HepG2 (cell line): ENCODE measurements around the gene DDC. TPM values are rescaled to one million over a fixed set of nuclear protein-coding genes. Genes with fewer than 3 reads are reported as not detected.

ENCODE experiments used
- ATAC-seq: fragments of 200-7000 bp; cut with Tn5 transposase; 3 replicates; pipeline ENCODE4 v1.9.1; 2020; ENCODE audit warnings: mild to moderate bottlenecking, moderate library complexity
- BruUV-seq: library from RNA; stranded (reverse); fragments of 400-500 nt; replicated peaks from 2 replicates; lab custom pipeline; 2021; lab: Mats Ljungman, UMichigan
- CTCF ChIA-PET: fragments of 300-600 bp; formaldehyde crosslinking; extraction: SDS; loops from one replicate; lab custom pipeline; 2021; ENCODE audit warnings: low total read pairs, inconsistent platforms, low intra/inter-chr PET ratio; lab: Yijun Ruan, JAX
- POLR2A ChIA-PET: fragments of 350-600 bp; sonication (Branson Sonifier 250); formaldehyde crosslinking; loops from one replicate; lab custom pipeline; 2020; ENCODE audit warnings: antibody characterized with exemption, inconsistent platforms; lab: Yijun Ruan, JAX
- DNase-seq: peaks from one replicate; pipeline ENCODE4 v3.0.0-alpha.2; 2015; ENCODE audit warnings: low spot score
- FAIRE-seq: peaks from 3 replicates; lab custom pipeline; 2011; peaks lifted over from hg19 to GRCh38; lab: Jason Lieb, UNC
- H2AFZ ChIP-seq: one replicate; pipeline ENCODE4 v1.6.1; 2011; ENCODE audit warnings: low read length, inconsistent platforms
- H3K27ac ChIP-seq: fragments of 300-600 bp; 3 replicates; pipeline ENCODE4 v1.8.0; 2011; ENCODE audit warnings: mixed run types, mild to moderate bottlenecking, mixed read lengths, low read length, inconsistent platforms; ENCODE audit not compliant: insufficient read depth; ENCODE audit errors: extremely low read length
- H3K27me3 ChIP-seq, 2 experiments: fragments of 200-600 bp in 1 of 2; 2 replicates in 1 of 2; 3 replicates in 1 of 2; pipeline versions ENCODE4 v1.6.0 to v1.8.0; 2011; ENCODE audit warnings: low read length in 2 of 2, mild to moderate bottlenecking in 2 of 2, moderate library complexity in 2 of 2, inconsistent platforms in 1 of 2; ENCODE audit not compliant: insufficient read depth in 2 of 2, control insufficient read depth in 1 of 2
- H3K36me3 ChIP-seq, 2 experiments: fragments of 200-600 bp in 1 of 2; replicated peaks in 1 of 2; 2 replicates in 1 of 2; 3 replicates in 1 of 2; pipeline versions ENCODE4 v1.5.1 to v1.8.0; 2011; ENCODE audit warnings: low read length in 2 of 2, inconsistent platforms in 1 of 2; ENCODE audit not compliant: insufficient read depth in 2 of 2, control insufficient read depth in 1 of 2
- H3K4me1 ChIP-seq: 2 replicates; pipeline ENCODE4 v1.5.1; 2012; ENCODE audit warnings: low read length, inconsistent platforms; ENCODE audit not compliant: insufficient read depth
- H3K4me2 ChIP-seq: 2 replicates; pipeline ENCODE4 v1.6.0; 2011; ENCODE audit warnings: low read depth, low read length, inconsistent platforms
- H3K4me3 ChIP-seq, 3 experiments: fragments of 200-600 bp in 1 of 3; sonication (generic), shearing (Covaris generic) in 1 of 3; replicated peaks in 1 of 3; 2 replicates each; pipeline ENCODE4 v1.5.1; 2011 to 2016; ENCODE audit warnings: low read length in 3 of 3, inconsistent platforms in 2 of 3, low read depth in 2 of 3, mild to moderate bottlenecking in 2 of 3, control low read depth in 1 of 3, mixed read lengths in 1 of 3; ENCODE audit not compliant: insufficient read depth in 1 of 3
- H3K79me2 ChIP-seq: one replicate; pipeline ENCODE4 v1.6.1; 2011; ENCODE audit warnings: low read length, inconsistent platforms; ENCODE audit not compliant: insufficient read depth
- H3K9ac ChIP-seq: 2 replicates; pipeline ENCODE4 v1.6.0; 2011; ENCODE audit warnings: mild to moderate bottlenecking, low read depth, low read length, inconsistent platforms; ENCODE audit not compliant: insufficient read depth
- H3K9me3 ChIP-seq: 2 replicates; pipeline ENCODE4 v1.5.1; 2012; ENCODE audit warnings: mild to moderate bottlenecking, low read length
- H4K20me1 ChIP-seq: 2 replicates; pipeline ENCODE4 v1.6.0; 2011; ENCODE audit warnings: inconsistent platforms, mild to moderate bottlenecking, low read length, moderate library complexity; ENCODE audit not compliant: insufficient read depth
- ARNT ChIP-seq: fragments of 450-650 bp; IDR thresholded peaks from 2 replicates; pipeline ENCODE4 v1.6.1; 2017
- ATF7-NPFF ChIP-seq: sonication (generic); formaldehyde crosslinking; IDR thresholded peaks from 2 replicates; pipeline ENCODE4 v1.8.1; 2023; ENCODE audit warnings: mild to moderate bottlenecking, low read depth, missing genetic modification reagents, moderate library complexity
- CCAR2 ChIP-seq: fragments of 200-400 bp; formaldehyde crosslinking; optimal IDR thresholded peaks from 2 replicates; pipeline ENCODE3; 2018; ENCODE audit warnings: low read depth, mild to moderate bottlenecking, low read length, moderate library complexity
- GLI4 ChIP-seq: sonication (generic); formaldehyde crosslinking; IDR thresholded peaks from 2 replicates; pipeline ENCODE4 v1.5.1; 2020; ENCODE audit warnings: missing genetic modification reagents, mild to moderate bottlenecking, moderate library complexity, borderline replicate concordance
- HCFC1 ChIP-seq: fragments of 150-350 bp; IDR thresholded peaks from 2 replicates; pipeline ENCODE4 v1.6.1; 2014; ENCODE audit warnings: low read depth, low read length
- HNRNPL ChIP-seq: fragments of 200-400 bp; formaldehyde crosslinking; IDR thresholded peaks from 2 replicates; pipeline ENCODE4 v1.6.1; 2017; ENCODE audit warnings: mild to moderate bottlenecking, low read depth, low read length
- KAT8 ChIP-seq: IDR thresholded peaks from 2 replicates; pipeline ENCODE4 v1.6.1; 2016; ENCODE audit warnings: missing genetic modification reagents, missing compliant biosample characterization
- KDM3A ChIP-seq: IDR thresholded peaks from 2 replicates; pipeline ENCODE4 v1.6.1; 2018; ENCODE audit warnings: low read depth, missing compliant biosample characterization
- KLF13 ChIP-seq: sonication (generic); formaldehyde crosslinking; IDR thresholded peaks from 2 replicates; pipeline ENCODE4 v1.4.0; 2020; ENCODE audit warnings: mild to moderate bottlenecking, missing genetic modification reagents
- KMT2A ChIP-seq: sonication (generic); formaldehyde crosslinking; IDR thresholded peaks from 2 replicates; pipeline ENCODE4 v1.4.0; 2020; ENCODE audit warnings: missing genetic modification reagents
- NFIC ChIP-seq: IDR thresholded peaks from 2 replicates; pipeline ENCODE4 v1.6.1; 2012; ENCODE audit warnings: mild to moderate bottlenecking, low read length, inconsistent platforms
- NPAS2 ChIP-seq: sonication (generic); formaldehyde crosslinking; IDR thresholded peaks from 2 replicates; pipeline ENCODE4 v1.8.0; 2022; ENCODE audit warnings: mild to moderate bottlenecking, missing genetic modification reagents, borderline replicate concordance
- PCBP1 ChIP-seq: fragments of 200-400 bp; formaldehyde crosslinking; IDR thresholded peaks from 2 replicates; pipeline ENCODE4 v1.6.1; 2017; ENCODE audit warnings: mild to moderate bottlenecking, low read depth, low read length, borderline replicate concordance
- POGK ChIP-seq: sonication (generic); formaldehyde crosslinking; conservative IDR thresholded peaks from 2 replicates; pipeline ENCODE4 v1.8.0; 2022; ENCODE audit warnings: mild to moderate bottlenecking, moderate library complexity, missing genetic modification reagents
- SALL1 ChIP-seq: sonication (generic); formaldehyde crosslinking; IDR thresholded peaks from 2 replicates; pipeline ENCODE4 v1.8.0; 2022; ENCODE audit warnings: mild to moderate bottlenecking, missing genetic modification reagents
- SP2 ChIP-seq: sonication (generic); formaldehyde crosslinking; IDR thresholded peaks from 2 replicates; pipeline ENCODE4 v1.5.1; 2020; ENCODE audit warnings: mild to moderate bottlenecking, missing genetic modification reagents
- ZIK1 ChIP-seq: sonication (generic); formaldehyde crosslinking; IDR thresholded peaks from 2 replicates; pipeline ENCODE4 v1.5.0; 2020; ENCODE audit warnings: mild to moderate bottlenecking, low read depth, missing genetic modification reagents, borderline replicate concordance
- ZNF350 ChIP-seq: sonication (generic); formaldehyde crosslinking; IDR thresholded peaks from 2 replicates; pipeline ENCODE4 v1.4.0; 2020; ENCODE audit warnings: mild to moderate bottlenecking, low read depth, missing genetic modification reagents, borderline replicate concordance
- ZNF446 ChIP-seq: sonication (generic); formaldehyde crosslinking; IDR thresholded peaks from 2 replicates; pipeline ENCODE4 v1.5.0; 2020; ENCODE audit warnings: mild to moderate bottlenecking, missing genetic modification reagents
- ZNF598 ChIP-seq: sonication (generic); formaldehyde crosslinking; IDR thresholded peaks from 2 replicates; pipeline ENCODE4 v1.5.1; 2020; ENCODE audit warnings: mild to moderate bottlenecking, missing genetic modification reagents, borderline replicate concordance
- WGBS: methylation state at CpG from one replicate; pipeline ENCODE4 v1.1.6; 2017; ENCODE audit warnings: low lambda C conversion rate; 5-methylcytosine and 5-hydroxymethylcytosine counted together
- in situ Hi-C: cut with HindIII; loops from 2 replicates; pipeline ENCODE4 v1.10.0; 2017; ENCODE audit warnings: low pct_unique_long_range_greater_than_20kb; ENCODE audit not compliant: extremely low pct_ligation_motif_present
- intact Hi-C: fragments of 100-400 bp; cut with micrococcal nuclease; formaldehyde crosslinking; loops from one replicate; pipeline ENCODE4 v1.10.0; 2022; ENCODE audit not compliant: unreplicated experiment
- polyA plus RNA-seq, 8 experiments: library from polyadenylated mRNA; depleted of rRNA in 3 of 8; stranded (reverse) in 7 of 8; unstranded in 1 of 8; fragments of >200 nt; fragmentation: Illumina TruSeq in 4 of 8; extraction: Trizol in 4 of 8; gene quantifications; 2 replicates each; pipeline versions ENCODE4 v1.2.1 to v1.2.3, GENCODE V29; 2011 to 2016; ENCODE audit warnings: low read depth in 4 of 8, missing spikeins in 1 of 8, mixed read lengths in 1 of 8; ENCODE audit not compliant: insufficient read depth in 1 of 8
- total RNA-seq, 5 experiments: library from RNA; depleted of rRNA; stranded (reverse); fragments of >200 nt; fragmentation: Illumina TruSeq; extraction: Trizol; gene quantifications; 2 replicates each; pipeline ENCODE4 v1.2.3, GENCODE V29; 2016; ENCODE audit warnings: low read depth in 1 of 5

DDC gene
- total and polyA plus RNA-seq, 2 of the 13 experiments (the other 11 are each of a cell fraction or from before 2014, with no cell fraction given) = 11.7 to 93.3 TPM

GRCh38 chr7:50497968-50498367 lies 67.2 kb downstream of the DDC start:
- intact Hi-C loops = no loop called here
- DNase-seq (no peak), ATAC-seq (no peak), FAIRE-seq (no peak)
- Histone ChIP-seq H3K4me1 (no peaks in the 10 kb centered on the region), H3K79me2 (no peaks in the 10 kb centered on the region), H4K20me1 (no peaks in the 10 kb centered on the region), H3K36me3 (peaks cover 10 to 15% of the 10 kb centered on the region in 2 experiments; a peak in 3 of 5 replicates), H2AFZ (no peak overlapping the region), H3K27ac (no peak overlapping the region), H3K4me3 (no peak overlapping the region), H3K9me3 (no peaks in the 10 kb centered on the region), H3K27me3 (no peaks in the 10 kb centered on the region), H3K4me2 (no peak overlapping the region)
- ChIA-PET POLR2A (no interaction called here), CTCF (no interaction called here)
- no TSS peak for BruUV-seq
- 98% methylated on average over 5 of the region's 5 CpGs for WGBS
- TF ChIP-seq SALL1 (CRISPR knock-in tag) (no peak), ZNF446 (CRISPR knock-in tag) (no peak), SP2 (CRISPR knock-in tag) (no peak), NFIC (no peak), ATF7-NPFF (CRISPR knock-in tag) (no peak), CCAR2 (no peak), ZNF350 (no peak), HCFC1 (no peak), PCBP1 (no peak), KMT2A (CRISPR knock-in tag) (no peak)
- TF ChIP-seq, all 625 proteins: peak for 0
- in situ Hi-C loops = no loop called here
- no peak overlapping the region for H3K9ac ChIP-seq

GRCh38 chr7:50497068-50497642 lies 68.0 kb downstream of the DDC start:
- Histone ChIP-seq H3K36me3 (peaks cover 7 to 17% of the 10 kb centered on the region in 2 experiments; a peak in 3 of 5 replicates), H3K4me3 (no peak overlapping the region)
- no peak for TF ChIP-seq ARNT
- no peak for TF ChIP-seq KAT8
- TF ChIP-seq NPAS2 (CRISPR knock-in tag) = no peak
- TF ChIP-seq KDM3A (CRISPR knock-in tag) = no peak
- TF ChIP-seq GLI4 (CRISPR knock-in tag) = no peak
- no peak for TF ChIP-seq HNRNPL
- TF ChIP-seq ZNF598 (CRISPR knock-in tag) = no peak
- TF ChIP-seq ZIK1 = no peak
- TF ChIP-seq KLF13 (CRISPR knock-in tag) = no peak
- TF ChIP-seq POGK (CRISPR knock-in tag) = no peak

More at GRCh38 chr7:50497068-50497642, 68.0 kb downstream of the DDC start:
- no peak for FAIRE-seq
- ChIA-PET CTCF (no interaction called here), POLR2A (no interaction called here)
- Histone ChIP-seq H3K9me3 (no peaks in the 10 kb centered on the region), H3K79me2 (no peaks in the 10 kb centered on the region), H3K27ac (no peak overlapping the region), H2AFZ (no peak overlapping the region), H3K4me1 (no peaks in the 10 kb centered on the region), H3K27me3 (no peaks in the 10 kb centered on the region), H4K20me1 (no peaks in the 10 kb centered on the region), H3K9ac (no peak overlapping the region), H3K4me2 (no peak overlapping the region)
- ATAC-seq = no peak
- in situ Hi-C loops (no loop called here), intact Hi-C loops (no loop called here)
- no TSS peak for BruUV-seq
- DNase-seq = no peak
- 90% methylated on average over 8 of the region's 8 CpGs for WGBS
